IMR-90 (cell line): ENCODE results near the gene PCMTD2. TPM values are rescaled to one million over a fixed set of nuclear protein-coding genes. Genes with fewer than 3 reads are reported as not detected.
A peak's percentile ranks its signal among the peaks of the same experiment; 100 is the strongest.

ENCODE experiments used
- ATAC-seq: fragments of 200-7000 bp; cut with Tn5 transposase; 2 replicates; pipeline ENCODE4 v1.9.1; 2020; ENCODE audit warnings: low read depth, mild to moderate bottlenecking, moderate library complexity
- BruUV-seq: library from RNA; stranded (reverse); fragments of 400-500 nt; replicated peaks from 2 replicates; lab custom pipeline; 2021; lab: Mats Ljungman, UMichigan
- CTCF ChIA-PET: fragments of 300-600 bp; formaldehyde crosslinking; extraction: SDS; loops from one replicate; lab custom pipeline; 2021; ENCODE audit warnings: antibody characterized with exemption; lab: Yijun Ruan, JAX
- POLR2A ChIA-PET: fragments of 300-600 bp; sonication (Branson Sonifier 250); formaldehyde crosslinking; loops from one replicate; lab custom pipeline; 2022; ENCODE audit warnings: antibody characterized with exemption; ENCODE audit not compliant: unreplicated experiment; lab: Charles Lee
- DNase-seq: peaks from one replicate; pipeline ENCODE4 v3.0.0; 2013
- H2AFZ ChIP-seq: replicated peaks from 2 replicates; pipeline ENCODE3; 2013; ENCODE audit warnings: low read length, mild to moderate bottlenecking; ENCODE audit not compliant: poor library complexity
- H2AK5ac ChIP-seq: 2 replicates; pipeline ENCODE4 v1.6.1; 2013; ENCODE audit warnings: low read depth, low read length, inconsistent platforms
- H2AK9ac ChIP-seq: replicated peaks from 2 replicates; pipeline ENCODE3; 2013; ENCODE audit warnings: mild to moderate bottlenecking, low read depth, low read length, moderate library complexity; ENCODE audit not compliant: poor library complexity
- H2BK120ac ChIP-seq: 2 replicates; pipeline ENCODE4 v1.6.1; 2013; ENCODE audit warnings: low read depth, low read length, inconsistent platforms
- H2BK15ac ChIP-seq: 3 replicates; pipeline ENCODE4 v1.6.1; 2013; ENCODE audit warnings: low read depth, low read length, inconsistent platforms
- H2BK20ac ChIP-seq: 2 replicates; pipeline ENCODE4 v1.6.1; 2013; ENCODE audit warnings: low read depth, mild to moderate bottlenecking, inconsistent platforms, low read length, moderate library complexity
- H2BK5ac ChIP-seq: 2 replicates; pipeline ENCODE4 v1.6.1; 2013; ENCODE audit warnings: mild to moderate bottlenecking, low read depth, low read length, inconsistent platforms; ENCODE audit not compliant: poor library complexity, severe bottlenecking
- H3K14ac ChIP-seq: replicated peaks from 2 replicates; pipeline ENCODE4 v1.6.1; 2013; ENCODE audit warnings: low read depth, low read length, inconsistent platforms
- H3K18ac ChIP-seq: 2 replicates; pipeline ENCODE4 v1.6.1; 2013; ENCODE audit warnings: low read depth, low read length, control low read depth
- H3K23ac ChIP-seq: 2 replicates; pipeline ENCODE4 v1.6.1; 2013; ENCODE audit warnings: low read depth, low read length, inconsistent platforms
- H3K27ac ChIP-seq: 2 replicates; pipeline ENCODE4 v1.5.1; 2013; ENCODE audit warnings: mild to moderate bottlenecking, control low read depth, low read length; ENCODE audit not compliant: insufficient read depth
- H3K27me3 ChIP-seq: 2 replicates; pipeline ENCODE4 v1.6.1; 2013; ENCODE audit warnings: low read length; ENCODE audit not compliant: control insufficient read depth, insufficient read depth
- H3K36me3 ChIP-seq: 2 replicates; pipeline ENCODE4 v1.6.1; 2013; ENCODE audit warnings: low read length, mixed read lengths; ENCODE audit not compliant: control insufficient read depth, insufficient read depth
- H3K4ac ChIP-seq: 2 replicates; pipeline ENCODE4 v1.6.1; 2013; ENCODE audit warnings: low read depth, low read length, inconsistent platforms
- H3K4me1 ChIP-seq: 2 replicates; pipeline ENCODE4 v1.6.1; 2013; ENCODE audit warnings: low read length, mixed read lengths; ENCODE audit not compliant: control insufficient read depth, insufficient read depth
- H3K4me2 ChIP-seq: 2 replicates; pipeline ENCODE4 v1.6.1; 2013; ENCODE audit warnings: low read depth, mild to moderate bottlenecking, control low read depth, low read length, moderate library complexity
- H3K4me3 ChIP-seq: 2 replicates; pipeline ENCODE4 v1.5.1; 2013; ENCODE audit warnings: low read depth, mild to moderate bottlenecking, control low read depth, low read length, moderate library complexity; ENCODE audit not compliant: insufficient read depth
- H3K56ac ChIP-seq: 2 replicates; pipeline ENCODE4 v1.6.1; 2013; ENCODE audit warnings: low read length, inconsistent platforms; ENCODE audit not compliant: insufficient read depth; ENCODE audit errors: extremely low read depth
- H3K79me1 ChIP-seq, 2 experiments: 2 replicates each; pipeline ENCODE4 v1.6.1; 2013; ENCODE audit warnings: low read length in 2 of 2, inconsistent platforms in 1 of 2, low read depth in 1 of 2
- H3K9ac ChIP-seq: 2 replicates; pipeline ENCODE4 v1.6.1; 2013; ENCODE audit warnings: low read depth, low read length, control low read depth
- H3K9me1 ChIP-seq: 2 replicates; pipeline ENCODE4 v1.6.1; 2013; ENCODE audit warnings: low read length, inconsistent platforms; ENCODE audit not compliant: insufficient read depth
- H3K9me3 ChIP-seq: 2 replicates; pipeline ENCODE4 v1.6.1; 2013; ENCODE audit warnings: low read length; ENCODE audit not compliant: control insufficient read depth, insufficient read depth
- H4K20me1 ChIP-seq: 2 replicates; pipeline ENCODE4 v1.6.1; 2013; ENCODE audit warnings: low read length, inconsistent platforms; ENCODE audit not compliant: insufficient read depth
- H4K5ac ChIP-seq: 2 replicates; pipeline ENCODE4 v1.6.1; 2013; ENCODE audit warnings: mild to moderate bottlenecking, low read depth, low read length, control low read depth
- H4K8ac ChIP-seq, 2 experiments: 2 replicates each; pipeline ENCODE4 v1.6.1; 2013; ENCODE audit warnings: low read depth in 2 of 2, low read length in 2 of 2, control low read depth in 1 of 2, inconsistent platforms in 1 of 2
- H4K91ac ChIP-seq: 2 replicates; pipeline ENCODE4 v1.6.1; 2013; ENCODE audit warnings: low read depth, low read length, inconsistent platforms; ENCODE audit not compliant: insufficient read depth
- BHLHE40 ChIP-seq: fragments of 150-350 bp; IDR thresholded peaks from 2 replicates; pipeline ENCODE4 v1.6.1; 2016; ENCODE audit warnings: mild to moderate bottlenecking, low read depth, low read length
- CEBPB ChIP-seq: IDR thresholded peaks from 2 replicates; pipeline ENCODE4 v1.6.1; 2012; ENCODE audit warnings: low read depth, low read length, improper control_type of control experiment
- CHD1 ChIP-seq: IDR thresholded peaks from 2 replicates; pipeline ENCODE4 v1.6.1; 2012; ENCODE audit warnings: low read depth, low read length, improper control_type of control experiment
- CTCF ChIP-seq: conservative IDR thresholded peaks from 2 replicates; pipeline ENCODE4 v1.5.1; 2012; ENCODE audit warnings: mild to moderate bottlenecking, low read depth, low read length, improper control_type of control experiment
- ELK1 ChIP-seq: fragments of 150-350 bp; IDR thresholded peaks from 2 replicates; pipeline ENCODE4 v1.6.1; 2016; ENCODE audit warnings: low read depth, mild to moderate bottlenecking, low read length, moderate library complexity, borderline replicate concordance
- MAZ ChIP-seq: IDR thresholded peaks from 2 replicates; pipeline ENCODE4 v1.6.1; 2012; ENCODE audit warnings: low read depth, mild to moderate bottlenecking, low read length, improper control_type of control experiment, moderate library complexity, borderline replicate concordance
- NFE2L2 ChIP-seq: fragments of 150-350 bp; IDR thresholded peaks from 2 replicates; pipeline ENCODE4 v1.6.1; 2016; ENCODE audit warnings: low read depth, mild to moderate bottlenecking, low read length
- POLR2A ChIP-seq: IDR thresholded peaks from 2 replicates; pipeline ENCODE4 v1.6.1; 2012; ENCODE audit warnings: mild to moderate bottlenecking, low read depth, low read length
- RAD21 ChIP-seq: IDR thresholded peaks from 2 replicates; pipeline ENCODE4 v1.6.1; 2012; ENCODE audit warnings: low read length, improper control_type of control experiment
- SMC3 ChIP-seq: fragments of 150-350 bp; IDR thresholded peaks from 2 replicates; pipeline ENCODE4 v1.6.1; 2016; ENCODE audit warnings: low read depth, mild to moderate bottlenecking, antibody characterized with exemption, low read length, moderate library complexity
- WGBS, 2 experiments: methylation state at CpG; one replicate each; pipeline versions ENCODE4 v1.1.5 to v1.1.7; 2013; ENCODE audit warnings: missing lambda C conversion rate in 2 of 2; ENCODE audit not compliant: insufficient read length in 1 of 2; ENCODE audit errors: extremely low coverage in 2 of 2; 5-methylcytosine and 5-hydroxymethylcytosine counted together
- dilution Hi-C: fragments of 300-500 bp; cut with HindIII; formaldehyde crosslinking; loops from one replicate; pipeline ENCODE4 v1.14.3; 2018; ENCODE audit warnings: low sequenced_read_pairs; ENCODE audit not compliant: unreplicated experiment
- in situ Hi-C: fragments of 300-500 bp; cut with MboI; formaldehyde crosslinking; loops from 3 replicates; pipeline ENCODE4 v1.14.3; 2019; ENCODE audit warnings: low sequenced_read_pairs, inconsistent platforms, mixed read lengths
- intact Hi-C: fragments of 100-400 bp; cut with micrococcal nuclease; formaldehyde crosslinking; loops from 2 replicates; pipeline ENCODE4 v1.10.0; 2022
- polyA plus RNA-seq, 3 experiments: library from polyadenylated mRNA; depleted of rRNA; stranded (reverse); fragments of >200 nt; gene quantifications; 2 replicates each; pipeline ENCODE4 v1.2.3, GENCODE V29; 2012; ENCODE audit warnings: low replicate concordance in 1 of 3
- total RNA-seq: library from RNA; depleted of rRNA; stranded (reverse); fragments of >200 nt; gene quantifications from 2 replicates; pipeline ENCODE4 v1.2.3, GENCODE V29; 2012

The PCMTD2 gene
- total and polyA plus RNA-seq, 2 of the 4 experiments (the other 2 are of a cell fraction) = 23.6 to 28.3 TPM

- Histone ChIP-seq H3K4ac (no peak overlapping the region), H2BK5ac (no peak overlapping the region), H4K91ac (no peak overlapping the region), H3K27ac (no peak overlapping the region), H3K56ac (no peak overlapping the region), H3K14ac (no peak overlapping the region), H3K9ac (no peak overlapping the region), H2BK120ac (no peak overlapping the region), H3K36me3 (no peaks in the 10 kb centered on the region), H3K4me1 (no peaks in the 10 kb centered on the region), H3K4me3 (no peak overlapping the region), H2AK9ac (peak overlapping the region; percentile 28), H4K8ac (no peak overlapping the region), H2BK15ac (no peak overlapping the region), H3K4me2 (no peak overlapping the region), H3K27me3 (peaks cover 8% of the 10 kb centered on the region; the same call in 1 of the 2 replicates), H3K9me1 (no peaks in the 10 kb centered on the region), H3K23ac (no peak overlapping the region), H2AFZ (no peak overlapping the region), H3K79me1 (no peaks in the 10 kb centered on the region), H3K18ac (no peak overlapping the region), H2BK20ac (no peak overlapping the region), H2AK5ac (no peak overlapping the region), H4K20me1 (no peaks in the 10 kb centered on the region), H4K5ac (no peak overlapping the region), H3K9me3 (no peaks in the 10 kb centered on the region)
- in situ Hi-C loops (no loop called here), dilution Hi-C loops (no loop called here), intact Hi-C loops (no loop called here)
- TF ChIP-seq SMC3 = no peak
- no peak for TF ChIP-seq CTCF
- TF ChIP-seq ELK1 = no peak
- TF ChIP-seq MAZ = no peak
- no peak for TF ChIP-seq BHLHE40
- TF ChIP-seq CHD1 = no peak
- TF ChIP-seq POLR2A = no peak
- no peak for TF ChIP-seq RAD21
- no peak for TF ChIP-seq CEBPB
- no peak for TF ChIP-seq NFE2L2
- BruUV-seq = no TSS peak
- 88% methylated on average over 13 of the region's 27 CpGs; no CpG with 5 or more reads in 1 of the 2 experiments for WGBS, 2 experiments
- POLR2A ChIA-PET = no interaction called here
- ATAC-seq (no peak), DNase-seq (no peak)
- CTCF ChIA-PET = no interaction called here
Measured at GRCh38 chr20:64231621-64232550, 23.7 kb upstream of the PCMTD2 start.
